Fibroblast of skin of back (primary cell): Measurements from ENCODE around the gene NDUFB3.
A peak's percentile ranks its signal among the peaks of the same experiment; 100 is the strongest.

Experiments
- DNase-seq: peaks from one replicate; pipeline ENCODE4 v3.0.0-alpha.2; 2013

The NDUFB3 gene

DNA sequence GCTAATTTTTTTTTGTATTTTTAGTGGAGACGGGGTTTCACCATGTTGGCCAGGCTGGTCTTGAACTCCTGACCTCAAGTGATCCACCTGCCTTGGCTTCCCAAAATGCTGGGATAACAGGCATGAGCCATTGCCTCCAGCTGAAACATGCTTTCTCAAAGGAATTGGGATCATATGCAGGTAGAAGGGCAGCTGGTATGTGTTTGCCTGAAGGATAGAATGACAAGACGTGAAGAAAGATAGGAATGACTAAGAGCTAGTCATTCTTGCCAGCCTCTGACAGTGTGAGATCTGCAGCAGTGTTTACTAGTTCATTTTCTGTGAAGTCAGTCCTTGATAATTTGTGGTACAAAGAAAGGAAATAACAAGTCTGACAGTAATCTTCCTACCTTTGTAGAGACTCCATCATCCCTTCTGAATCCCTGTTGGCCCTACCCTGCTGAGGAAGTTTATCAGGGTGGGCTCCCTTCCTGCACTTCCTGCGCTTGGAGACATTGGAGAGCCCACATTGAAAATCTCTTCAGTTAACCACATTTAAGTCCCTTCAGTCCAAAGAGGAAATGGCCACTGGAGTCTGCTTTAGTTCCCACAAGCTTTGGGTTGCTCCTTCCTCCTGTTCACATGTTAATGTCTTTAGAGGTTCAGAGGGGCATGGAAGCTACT is 58.9 kb downstream of the NDUFB3 start:
- peak; percentile 85 for DNase-seq

DNA sequence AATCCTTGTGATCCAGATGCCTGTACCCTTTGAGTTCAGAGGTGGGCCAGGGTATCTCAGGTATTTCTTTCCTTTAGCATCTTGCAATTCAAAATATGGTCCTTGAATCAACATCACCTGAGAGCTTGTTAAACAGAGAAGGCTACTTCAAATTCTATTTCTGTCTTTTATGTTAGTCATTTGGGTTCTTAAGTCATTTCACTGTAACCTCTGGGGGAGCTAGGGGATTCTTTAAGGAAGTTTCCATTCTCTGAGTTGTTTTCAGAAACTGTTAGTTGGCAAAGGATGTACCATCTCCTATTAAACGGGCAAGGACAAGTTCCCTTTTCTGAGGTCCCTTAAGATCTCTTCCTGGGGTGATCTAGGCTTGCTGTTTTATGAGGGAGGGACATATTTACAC is 60.7 kb downstream of the NDUFB3 start:
- DNase-seq: no peak
